Activated CD8-positive, alpha-beta memory T cell treated with anti-CD3 and anti-CD28 coated beads, Interleukin-2, amount 10 ng/mL, durations not matched to agents 7 days and 5 days (primary cell): ENCODE data around the gene MRPS7. TPM values are rescaled to one million over a fixed set of nuclear protein-coding genes. Genes with fewer than 3 reads are reported as not detected.
A peak's percentile ranks its signal among the peaks of the same experiment; 100 is the strongest.
"Not testable (repeated sequence)": the region's sequence is repeated elsewhere in the genome, so short reads cannot be mapped to it uniquely, and the experiment has no call there.

Source experiments
- ATAC-seq: fragments of 150-1000 bp; cut with Tn5 transposase; one replicate; pipeline ENCODE4 v1.10.0; 2021; ENCODE audit warnings: moderate library complexity
- CTCF ChIA-PET: fragments of 350-600 bp; sonication (Branson Sonifier 250); formaldehyde crosslinking; loops from one replicate; lab custom pipeline; 2021; ENCODE audit warnings: antibody characterized with exemption; lab: Charles Lee
- DNase-seq: peaks from one replicate; pipeline ENCODE4 v3.0.0-alpha.2; 2020
- H3K27ac Mint-ChIP-seq: one replicate; pipeline ENCODE4 v1.8.0; 2021; ENCODE audit warnings: mild to moderate bottlenecking, mixed read lengths
- H3K27me3 Mint-ChIP-seq: one replicate; pipeline ENCODE4 v1.8.0; 2021; ENCODE audit warnings: mixed read lengths
- H3K36me3 Mint-ChIP-seq: one replicate; pipeline ENCODE4 v1.8.0; 2021; ENCODE audit warnings: mild to moderate bottlenecking, mixed read lengths
- H3K4me1 Mint-ChIP-seq: one replicate; pipeline ENCODE4 v1.8.0; 2021; ENCODE audit warnings: mixed read lengths
- H3K4me3 Mint-ChIP-seq: one replicate; pipeline ENCODE4 v1.8.0; 2021; ENCODE audit warnings: mild to moderate bottlenecking, moderate library complexity, mixed read lengths
- H3K9me3 Mint-ChIP-seq: one replicate; pipeline ENCODE4 v1.8.0; 2022; ENCODE audit warnings: low read depth, mixed read lengths
- total RNA-seq, 2 experiments: library from RNA; stranded (reverse); gene quantifications; one replicate each; pipeline ENCODE4 v1.2.3, GENCODE V29; 2021

Gene MRPS7
- total RNA-seq, 2 experiments from 2014 or later, result 49.5 to 56.9 TPM

DNA sequence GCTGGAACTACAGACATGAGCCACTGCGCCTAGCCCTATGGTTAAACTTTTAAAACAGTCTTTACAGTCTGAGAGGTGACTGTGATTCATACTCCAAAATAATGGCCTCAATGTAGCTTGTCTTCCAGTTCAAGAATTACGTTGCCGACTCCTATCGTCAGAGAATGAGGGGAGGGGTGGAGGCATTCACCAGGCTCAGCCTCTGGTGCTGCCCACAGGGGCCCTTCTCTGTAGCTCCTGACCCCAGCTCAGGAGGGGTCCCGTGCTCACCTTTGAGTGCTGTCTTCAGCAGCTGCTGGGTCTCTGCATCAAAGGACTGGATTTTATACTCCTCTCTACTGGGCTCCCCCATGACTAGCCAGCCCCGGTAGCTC lies 8.2 kb downstream of the MRPS7 start:
- CTCF ChIA-PET, result interaction anchor here (0.7 to 5.8 kb wide), 22 partner anchors 9 to 265 kb away, joined by 3 to 95 read pairs (median 10); partner anchors contain the start of genes GGA3, GRB2, MRPS7 and SLC25A19
- Mint-ChIP-seq H3K4me1 (peaks cover 35% of the 10 kb centered on the region), H3K27ac (peak overlapping the region; percentile 87), H3K9me3 (no peaks in the 10 kb centered on the region), H3K4me3 (peak overlapping the region; percentile 84), H3K36me3 (peaks cover 15% of the 10 kb centered on the region), H3K27me3 (no peaks in the 10 kb centered on the region)
- no peak for DNase-seq
- no peak for ATAC-seq

DNA sequence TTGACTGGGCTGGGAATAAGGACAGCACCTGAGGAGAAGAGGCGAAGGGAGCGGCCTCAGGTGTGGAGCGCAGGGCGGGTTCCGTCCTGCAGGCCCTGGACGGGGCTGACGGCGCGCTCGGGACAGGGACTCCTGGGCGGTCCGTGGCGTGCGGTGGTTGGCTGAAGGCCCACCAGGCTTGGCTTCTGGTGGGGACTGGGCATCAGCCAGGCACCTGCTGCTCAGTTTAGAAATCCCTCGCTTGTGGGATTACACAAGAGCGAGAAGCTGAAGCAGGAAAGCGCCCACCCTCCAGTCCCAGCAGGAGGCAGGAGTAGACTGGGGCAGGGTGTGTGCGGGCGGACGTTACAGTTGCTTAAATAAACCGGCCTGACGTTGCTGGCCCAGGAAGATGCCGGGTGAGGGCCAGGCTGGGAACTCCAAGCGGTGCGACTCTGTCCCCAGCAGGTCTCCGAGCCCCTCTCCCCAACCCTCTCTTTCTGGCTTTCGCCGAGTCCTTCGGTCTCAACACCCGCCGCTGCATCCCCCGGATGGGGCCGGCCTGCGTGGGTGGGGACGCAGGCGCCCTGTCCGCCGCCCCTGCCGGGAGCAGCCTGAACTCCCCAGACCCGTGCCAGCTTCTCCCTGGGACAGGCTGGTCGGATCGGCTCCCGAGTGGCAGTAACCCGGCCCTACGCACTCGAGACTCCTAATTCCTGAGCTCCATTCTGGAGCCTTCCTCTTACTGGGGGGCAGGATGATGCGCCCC lies 8.7 kb downstream of the MRPS7 start:
- ATAC-seq (peak; percentile 59), DNase-seq (peak; percentile 75)
- Mint-ChIP-seq H3K27ac (peak overlapping the region; percentile 87), H3K36me3 (peaks cover 17% of the 10 kb centered on the region), H3K9me3 (no peaks in the 10 kb centered on the region), H3K27me3 (no peaks in the 10 kb centered on the region), H3K4me1 (peaks cover 37% of the 10 kb centered on the region), H3K4me3 (peak overlapping the region; percentile 84)
- CTCF ChIA-PET, result interaction anchor here (0.5 to 5.8 kb wide), 49 partner anchors 9 to 363 kb away, joined by 3 to 95 read pairs (median 4); partner anchors contain the start of genes GGA3, GRB2, MRPL58 and MRPS7

DNA sequence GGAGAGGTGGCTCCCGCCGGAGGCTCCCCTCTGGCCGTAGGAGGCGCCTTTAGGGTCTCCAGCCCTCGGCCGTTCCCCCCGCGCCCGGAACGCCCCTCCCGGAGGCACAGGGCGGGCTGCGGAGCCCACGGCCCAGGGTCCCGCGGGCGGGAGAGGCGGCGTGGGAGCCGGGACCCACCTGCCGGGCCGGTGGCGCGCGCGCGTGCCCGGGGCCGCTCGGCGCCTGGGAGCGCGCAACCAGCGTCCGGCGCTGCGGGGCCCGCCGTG lies 9.2 kb downstream of the MRPS7 start, which contains the start of gene MIF4GD:
TSS of gene MIF4GD (minus strand) at position 266 of the 267 bp plus-strand sequence. CDS start 1,036 bp downstream, outside the sequence.
- no peaks in the 10 kb centered on the region for H3K9me3 Mint-ChIP-seq
- ATAC-seq (peak; percentile 31), DNase-seq (no peak)
- H3K27ac Mint-ChIP-seq, result peak within 1 kb of the TSS; percentile 87
- peaks cover 37% of the 10 kb centered on the region for H3K4me1 Mint-ChIP-seq
- H3K36me3 Mint-ChIP-seq, result peaks cover 17% of the 10 kb centered on the region
- CTCF ChIA-PET, result interaction anchor here (0.6 to 5.8 kb wide), 44 partner anchors 8 to 362 kb away, joined by 3 to 95 read pairs (median 4); partner anchors contain the start of genes GGA3, GRB2, MRPL58 and MRPS7
- no peaks in the 10 kb centered on the region for H3K27me3 Mint-ChIP-seq
- H3K4me3 Mint-ChIP-seq, result peak within 1 kb of the TSS; percentile 86

DNA sequence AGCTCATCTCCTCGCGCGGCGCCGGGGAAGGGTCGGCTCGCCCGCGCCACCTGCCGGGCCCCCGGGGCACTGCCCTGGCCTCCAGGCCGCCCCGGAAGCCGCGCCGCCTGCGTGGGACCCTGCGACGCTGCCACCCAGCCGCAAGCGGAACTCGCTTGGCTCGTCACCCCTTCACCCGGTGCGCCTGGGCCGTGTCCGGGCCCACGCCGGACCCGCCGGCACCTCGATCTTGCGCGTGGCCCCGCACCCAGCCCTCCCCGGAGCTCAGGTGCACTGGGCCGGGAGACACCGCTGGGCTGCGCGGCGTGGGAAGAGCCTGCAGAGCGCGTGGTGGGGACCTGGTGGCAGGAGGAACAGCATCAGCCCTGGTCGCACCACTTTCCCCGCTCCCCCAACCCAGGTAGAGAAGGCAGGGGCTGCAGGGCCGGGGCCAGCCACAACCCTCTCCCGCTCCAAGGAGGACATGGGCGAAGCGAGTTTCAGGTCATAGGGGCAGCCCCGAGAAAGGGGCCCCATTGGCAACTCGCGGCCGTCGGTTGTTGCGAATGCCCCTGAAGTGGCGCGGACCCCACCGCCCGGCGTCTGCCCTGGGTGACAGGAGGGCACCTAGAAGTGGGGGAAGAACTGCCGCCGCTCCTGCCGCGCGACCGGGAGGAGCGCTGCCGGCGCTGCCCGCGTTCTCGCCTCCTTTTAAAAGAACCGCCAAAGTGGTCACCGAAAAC lies 9.7 kb downstream of the MRPS7 start:
- H3K4me3 Mint-ChIP-seq, result peak overlapping the region; percentile 86
- no peaks in the 10 kb centered on the region for H3K27me3 Mint-ChIP-seq
- peak; percentile 87 for ATAC-seq
- DNase-seq, result peak; percentile 90
- H3K4me1 Mint-ChIP-seq, result peaks cover 37% of the 10 kb centered on the region
- peak overlapping the region; percentile 86 for H3K27ac Mint-ChIP-seq
- H3K9me3 Mint-ChIP-seq, result no peaks in the 10 kb centered on the region
- peaks cover 17% of the 10 kb centered on the region for H3K36me3 Mint-ChIP-seq
- CTCF ChIA-PET, result interaction anchor here (0.6 to 5.8 kb wide), 44 partner anchors 8 to 362 kb away, joined by 3 to 95 read pairs (median 4); partner anchors contain the start of genes GGA3, GRB2, MRPL58 and MRPS7

DNA sequence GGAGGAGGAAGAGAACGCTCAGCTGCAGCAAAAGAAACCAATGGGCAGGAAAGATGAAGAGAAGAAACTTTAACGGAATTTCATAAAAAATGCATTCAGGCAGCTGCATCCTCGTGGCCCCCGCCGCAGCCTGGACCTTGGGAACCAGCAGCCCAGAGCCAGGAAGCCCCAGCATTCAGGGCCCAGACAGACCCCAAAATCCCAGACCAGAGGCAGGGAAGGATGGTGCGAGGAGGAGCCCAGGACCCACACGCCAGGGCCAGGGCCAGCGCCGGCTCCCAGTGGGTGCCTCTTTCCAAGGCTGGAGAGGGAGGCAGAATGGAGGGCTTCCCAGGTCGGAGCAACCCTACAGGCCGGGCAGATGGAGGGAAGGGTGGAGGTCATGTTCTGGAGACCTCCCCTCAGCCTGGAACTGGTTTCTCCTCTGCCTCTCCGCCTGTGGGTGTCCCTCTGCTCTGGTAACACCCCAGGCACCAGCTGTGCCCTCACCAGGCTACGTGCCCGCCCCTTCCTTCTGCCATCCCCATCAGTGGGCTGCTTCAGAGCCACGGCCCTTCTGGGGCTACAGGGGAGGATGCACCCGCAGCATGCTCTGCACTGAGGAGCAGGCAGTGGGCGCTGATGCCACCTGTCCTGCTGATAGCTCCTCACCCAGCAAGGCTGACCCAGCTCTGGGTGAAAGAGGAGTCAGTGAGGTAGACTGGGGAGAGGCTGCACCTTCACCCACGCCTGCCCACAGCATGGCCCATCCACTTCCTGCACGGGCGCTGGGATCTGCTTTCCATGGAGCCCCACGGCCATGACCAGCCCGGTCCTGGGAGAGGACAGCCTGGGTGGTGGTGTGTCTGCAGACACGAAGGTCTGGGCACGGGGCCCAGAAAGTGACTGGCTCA lies 10.5 kb downstream of the MRPS7 start:
- Mint-ChIP-seq H3K4me1 (peaks cover 37% of the 10 kb centered on the region), H3K27ac (peak overlapping the region; percentile 86)

DNA sequence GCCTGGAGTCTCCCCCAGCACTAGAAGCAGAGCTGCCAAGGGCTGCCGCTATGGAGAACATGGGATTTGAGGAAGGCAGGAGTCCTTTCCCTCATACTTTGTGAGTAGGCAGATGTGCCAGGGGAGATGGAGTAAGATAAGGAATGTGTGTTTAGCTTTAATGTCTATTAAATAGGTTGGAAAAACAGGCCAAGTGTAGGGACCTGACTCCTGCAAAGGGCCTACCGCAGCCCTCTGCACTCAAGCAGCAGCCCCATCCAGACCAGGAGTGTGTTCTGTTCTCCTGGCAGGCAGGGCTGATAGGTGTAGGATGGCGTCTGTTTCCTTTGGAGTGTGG lies 11.1 kb downstream of the MRPS7 start:
- Mint-ChIP-seq H3K9me3 (no peaks in the 10 kb centered on the region), H3K27ac (peak overlapping the region; percentile 86), H3K4me1 (peaks cover 36% of the 10 kb centered on the region), H3K4me3 (peak overlapping the region; percentile 86), H3K27me3 (no peaks in the 10 kb centered on the region), H3K36me3 (peaks cover 16% of the 10 kb centered on the region)
- CTCF ChIA-PET, result interaction anchor here (4.7 to 5.8 kb wide), 3 partner anchors 12 to 140 kb away, joined by 36 to 95 read pairs (median 86); partner anchors contain the start of genes GGA3, MRPS7 and SLC25A19
- DNase-seq (no peak), ATAC-seq (no peak)

More for the DNA sequence above, 10.5 kb downstream of the MRPS7 start:
- Mint-ChIP-seq H3K27me3 (no peaks in the 10 kb centered on the region), H3K36me3 (peaks cover 15% of the 10 kb centered on the region), H3K9me3 (no peaks in the 10 kb centered on the region), H3K4me3 (peak overlapping the region; percentile 86)
- DNase-seq, result peak; percentile 47
- ATAC-seq, result no peak
- CTCF ChIA-PET, result interaction anchor here (0.9 to 5.8 kb wide), 19 partner anchors 10 to 260 kb away, joined by 3 to 95 read pairs (median 12); partner anchors contain the start of genes GGA3, GRB2, MRPL58 and MRPS7

DNA sequence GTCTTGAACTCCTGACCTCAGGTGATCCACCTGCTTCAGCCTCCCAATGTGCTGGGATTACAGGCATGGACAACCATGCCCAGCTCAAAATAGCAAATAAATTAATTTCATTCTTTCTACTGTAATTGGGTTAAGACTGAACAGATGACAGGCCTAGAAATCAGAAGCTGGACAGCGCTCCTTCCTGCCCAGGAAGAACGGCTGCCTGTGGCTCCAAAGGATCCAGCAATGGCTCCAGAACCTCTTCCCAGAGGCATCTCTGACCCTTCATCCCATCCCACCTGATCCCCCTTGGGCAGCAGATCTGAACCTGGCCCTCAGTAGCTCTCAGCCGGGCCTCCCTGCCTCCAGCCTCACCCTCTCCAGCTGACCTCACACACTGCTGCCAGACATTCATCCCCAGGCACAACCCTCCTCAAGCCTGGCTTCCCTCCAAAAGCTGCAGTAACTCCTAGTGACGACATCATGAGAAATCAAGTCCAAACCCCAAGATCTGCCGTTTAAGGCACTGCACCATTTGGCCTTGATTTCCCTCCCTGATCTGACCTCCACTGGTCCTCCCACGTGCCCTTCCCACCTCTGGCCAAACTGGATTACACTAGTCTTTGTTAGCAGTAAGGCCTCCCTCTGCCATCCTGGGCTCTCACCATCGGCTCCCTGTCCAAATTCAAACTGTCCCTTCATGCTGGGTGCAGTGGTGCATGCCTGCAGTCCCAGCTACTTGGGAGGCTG lies 12.5 kb downstream of the MRPS7 start:
- no peak overlapping the region for H3K4me3 Mint-ChIP-seq
- no peaks in the 10 kb centered on the region for H3K9me3 Mint-ChIP-seq
- ATAC-seq (no peak), DNase-seq (no peak)
- H3K27ac Mint-ChIP-seq, result peak overlapping the region; percentile 4
- no peaks in the 10 kb centered on the region for H3K27me3 Mint-ChIP-seq
- H3K36me3 Mint-ChIP-seq, result peaks cover 18% of the 10 kb centered on the region
- CTCF ChIA-PET, result interaction anchor here (0.9 to 5.8 kb wide), 4 partner anchors 14 to 138 kb away, joined by 3 to 86 read pairs (median 4); partner anchors contain the start of gene SLC25A19
- peaks cover 30% of the 10 kb centered on the region for H3K4me1 Mint-ChIP-seq

DNA sequence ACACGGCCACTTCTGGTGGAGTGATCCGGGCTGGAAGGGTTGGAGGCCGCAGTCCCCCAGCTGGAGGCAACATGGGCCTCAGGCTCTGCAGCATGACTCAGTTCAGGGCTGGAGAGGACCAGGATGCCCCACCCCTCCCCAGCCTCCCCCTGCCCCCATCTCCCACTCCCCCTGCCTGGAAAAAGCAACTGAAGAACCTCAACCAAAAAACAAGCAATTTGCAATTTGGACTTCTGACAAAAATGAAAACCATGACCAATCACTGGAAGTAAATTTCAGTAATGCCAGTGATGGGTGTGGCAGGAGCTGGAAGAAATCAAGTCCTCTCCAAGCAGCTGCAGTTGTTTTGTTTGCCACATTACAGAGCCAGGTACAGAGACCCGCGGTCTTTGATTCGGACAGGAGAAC lies 16.0 kb downstream of the MRPS7 start:
- Mint-ChIP-seq H3K4me1 (peaks cover 15% of the 10 kb centered on the region), H3K36me3 (peaks cover 24% of the 10 kb centered on the region), H3K4me3 (no peak overlapping the region), H3K27ac (no peak overlapping the region), H3K9me3 (no peaks in the 10 kb centered on the region), H3K27me3 (no peaks in the 10 kb centered on the region)
- DNase-seq (no peak), ATAC-seq (no peak)
- CTCF ChIA-PET, result no interaction called here

DNA sequence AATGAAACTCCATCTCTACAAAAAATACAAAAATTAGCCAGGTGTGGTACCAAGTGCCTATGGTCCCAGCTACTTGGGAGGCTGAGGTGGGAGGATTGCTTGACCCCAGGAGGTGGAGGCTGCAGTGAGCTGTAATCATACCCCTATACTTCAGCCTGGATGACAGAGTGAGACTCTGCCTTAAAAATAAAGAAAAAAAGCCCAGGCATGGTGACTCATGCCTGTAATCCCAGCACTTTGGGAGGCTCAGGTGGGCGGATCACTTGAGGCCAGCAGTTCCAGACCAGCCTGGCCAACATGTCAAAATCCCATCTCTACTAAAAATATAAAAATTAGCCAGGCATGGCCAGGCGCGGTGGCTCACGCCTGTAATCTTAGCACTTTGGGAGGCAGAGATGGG lies 18.5 kb downstream of the MRPS7 start:
- H3K4me3 Mint-ChIP-seq, H3K4me1 Mint-ChIP-seq, H3K27ac Mint-ChIP-seq, H3K9me3 Mint-ChIP-seq, H3K27me3 Mint-ChIP-seq, DNase-seq, ATAC-seq: not testable (repeated sequence)
- CTCF ChIA-PET, result interaction anchor here (2.2 to 3.2 kb wide), 2 partner anchors 9 to 42 kb away, joined by 9 to 13 read pairs; partner anchors contain the start of gene MIF4GD
- peaks cover 25% of the 10 kb centered on the region for H3K36me3 Mint-ChIP-seq

DNA sequence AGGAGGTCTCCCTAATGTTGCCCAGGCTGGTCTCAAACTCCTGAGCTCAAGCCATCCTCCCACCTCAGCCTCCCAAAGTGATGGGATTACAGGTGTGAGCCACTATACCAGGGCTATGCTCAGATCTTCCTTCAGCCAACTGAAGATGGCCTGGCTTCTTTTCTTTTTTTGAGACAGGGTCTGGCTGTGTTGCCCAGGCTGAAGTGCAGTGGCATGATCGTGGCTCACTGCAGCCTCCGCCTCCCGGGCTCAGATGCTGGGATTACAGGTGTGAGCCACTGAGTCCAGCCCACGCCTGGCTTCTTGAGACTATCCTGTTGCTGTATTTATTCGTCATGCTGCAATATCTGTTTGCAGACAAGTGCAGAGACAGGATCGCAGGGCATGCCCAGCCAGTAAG lies 23.4 kb downstream of the MRPS7 start:
- no peak overlapping the region for H3K4me3 Mint-ChIP-seq
- peaks cover 28% of the 10 kb centered on the region for H3K36me3 Mint-ChIP-seq
- peaks cover 16% of the 10 kb centered on the region for H3K4me1 Mint-ChIP-seq
- DNase-seq (no peak), ATAC-seq (no peak)
- CTCF ChIA-PET, result interaction anchor here (0.7 to 1.1 kb wide), 5 partner anchors 14 to 97 kb away, joined by 3 to 4 read pairs (median 3); partner anchors contain the start of gene MIF4GD
- H3K27me3 Mint-ChIP-seq, result no peaks in the 10 kb centered on the region
- H3K27ac Mint-ChIP-seq, result no peak overlapping the region
- H3K9me3 Mint-ChIP-seq, result no peaks in the 10 kb centered on the region

DNA sequence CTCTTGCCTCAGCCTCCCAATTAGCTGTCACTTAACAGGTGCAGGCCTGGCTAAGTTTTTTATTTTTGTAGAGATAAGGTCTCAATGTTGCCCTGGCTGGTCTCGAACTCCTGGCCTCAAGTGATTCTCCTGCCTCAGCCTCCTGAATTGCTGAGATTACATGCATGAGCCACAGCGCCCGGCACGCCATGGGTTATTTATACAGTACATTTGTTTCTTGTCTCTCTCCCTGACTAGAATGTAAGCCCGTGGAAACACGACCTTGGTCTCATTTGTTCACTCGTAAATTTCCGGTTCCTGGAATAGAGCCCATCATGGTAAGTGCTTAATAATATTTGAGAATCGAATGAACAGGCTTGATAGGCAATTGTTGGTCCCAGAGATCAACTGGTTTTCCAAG lies 25.5 kb downstream of the MRPS7 start:
- Mint-ChIP-seq H3K4me3 (no peak overlapping the region), H3K4me1 (peaks cover 24% of the 10 kb centered on the region), H3K27me3 (no peaks in the 10 kb centered on the region), H3K27ac (peak overlapping the region; percentile 36), H3K36me3 (peaks cover 19% of the 10 kb centered on the region), H3K9me3 (no peaks in the 10 kb centered on the region)
- no peak for ATAC-seq
- CTCF ChIA-PET, result interaction anchor here (1.0 kb wide), 1 partner anchor 12 kb away, joined by 3 read pairs; no protein-coding TSS in a partner anchor
- no peak for DNase-seq

DNA sequence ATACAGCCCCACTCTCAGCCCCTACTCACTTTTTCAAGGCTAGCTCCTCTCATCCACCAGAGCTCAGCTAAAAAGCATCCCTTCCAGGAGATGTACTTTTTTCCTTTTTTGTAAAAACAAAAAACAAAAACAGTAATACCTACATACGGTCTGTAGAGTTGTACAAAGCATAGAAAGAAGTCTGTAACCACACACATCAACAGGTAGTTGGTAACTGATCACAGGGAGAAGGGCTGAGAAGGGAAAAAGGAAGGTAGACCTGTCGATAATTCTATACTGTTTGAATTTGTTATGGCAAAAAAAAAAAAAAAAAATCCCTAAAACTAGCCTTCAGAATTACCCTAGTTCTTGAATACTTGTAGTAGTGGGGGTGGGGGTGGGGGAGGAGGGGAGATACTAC lies 26.7 kb downstream of the MRPS7 start:
- Mint-ChIP-seq H3K4me3 (peak overlapping the region; percentile 97), H3K9me3 (no peaks in the 10 kb centered on the region), H3K27me3 (no peaks in the 10 kb centered on the region), H3K27ac (peak overlapping the region; percentile 100), H3K36me3 (peaks cover 17% of the 10 kb centered on the region), H3K4me1 (peaks cover 24% of the 10 kb centered on the region)
- ATAC-seq (no peak), DNase-seq (no peak)
- CTCF ChIA-PET, result interaction anchor here (1.1 to 4.2 kb wide), 9 partner anchors 7 to 174 kb away, joined by 3 to 86 read pairs (median 7); partner anchors contain the start of genes MIF4GD and MRPS7
